B cell (primary cell): ENCODE data around the gene MORC2. TPM values are rescaled to one million over a fixed set of nuclear protein-coding genes. Genes with fewer than 3 reads are reported as not detected.

Experiments
- ATAC-seq: fragments of 200-7000 bp; cut with Tn5 transposase; one replicate; pipeline ENCODE4 v1.10.0; 2021; ENCODE audit warnings: low read depth, mild to moderate bottlenecking, moderate number of reproducible peaks, moderate library complexity
- CTCF ChIA-PET: fragments of 350-600 bp; sonication (Branson Sonifier 250); formaldehyde crosslinking; loops from one replicate; lab custom pipeline; 2021; ENCODE audit warnings: antibody characterized with exemption, inconsistent platforms; lab: Charles Lee
- POLR2A ChIA-PET: fragments of 350-600 bp; sonication (Branson Sonifier 250); formaldehyde crosslinking; loops from one replicate; lab custom pipeline; 2021; ENCODE audit warnings: antibody characterized with exemption; lab: Charles Lee
- DNase-seq: peaks from one replicate; pipeline ENCODE4 v3.0.0; 2013
- H2AFZ ChIP-seq: 2 replicates; pipeline ENCODE4 v1.6.1; 2012; ENCODE audit warnings: mild to moderate bottlenecking, low read depth, low read length; ENCODE audit not compliant: insufficient read depth, poor library complexity, severe bottlenecking
- H3K27ac ChIP-seq, 2 donors: 1 replicate in 1 of 2; 2 replicates in 1 of 2; pipeline ENCODE4 v1.5.1; 2012 to 2013; ENCODE audit warnings: low read length in 2 of 2, mild to moderate bottlenecking in 2 of 2, moderate library complexity in 1 of 2
- H3K27me3 ChIP-seq, 4 experiments: fragments of 200-600 bp in 1 of 4; sonication (generic) in 1 of 4; replicated peaks in 1 of 4; 1 replicate in 2 of 4; 2 replicates in 2 of 4; pipeline versions ENCODE4 v1.6.1 to v1.7.0; 2013 to 2016; ENCODE audit warnings: low read length in 3 of 4, mild to moderate bottlenecking in 2 of 4, mixed read lengths in 1 of 4, moderate library complexity in 1 of 4; ENCODE audit not compliant: insufficient read depth in 4 of 4, control insufficient read depth in 3 of 4; ENCODE audit errors: control extremely low read depth in 1 of 4
- H3K36me3 ChIP-seq, 2 experiments: replicated peaks in 1 of 2; 1 replicate in 1 of 2; 2 replicates in 1 of 2; pipeline versions ENCODE4 v1.6.1 to v1.7.1; 2013; ENCODE audit warnings: low read length in 1 of 2; ENCODE audit not compliant: insufficient read depth in 2 of 2, control insufficient read depth in 1 of 2; ENCODE audit errors: control extremely low read depth in 1 of 2, extremely low read depth in 1 of 2
- H3K4me1 ChIP-seq, 2 donors: fragments of 200-600 bp in 1 of 2; sonication (generic) in 1 of 2; 1 replicate in 1 of 2; 2 replicates in 1 of 2; pipeline versions ENCODE4 v1.5.1 to v1.6.1; 2013 to 2017; ENCODE audit warnings: low read length in 2 of 2; ENCODE audit not compliant: control insufficient read depth in 2 of 2, insufficient read depth in 2 of 2
- H3K4me2 ChIP-seq: replicated peaks from 2 replicates; pipeline ENCODE3; 2012; ENCODE audit warnings: mild to moderate bottlenecking, low read depth, low read length; ENCODE audit not compliant: poor library complexity, severe bottlenecking
- H3K4me3 ChIP-seq, 5 experiments: fragments of 200-600 bp in 1 of 5; sonication (generic) in 1 of 5; 1 replicate in 3 of 5; 2 replicates in 2 of 5; pipeline versions ENCODE4 v1.5.1 to v1.7.0; 2011 to 2016; ENCODE audit warnings: low read length in 4 of 5, mild to moderate bottlenecking in 4 of 5, low read depth in 2 of 5, control low read depth in 1 of 5, moderate library complexity in 1 of 5; ENCODE audit not compliant: insufficient read depth in 1 of 5; ENCODE audit errors: control extremely low read depth in 1 of 5, extremely low read depth in 1 of 5
- H3K79me2 ChIP-seq: fragments of 200-600 bp; sonication (generic); one replicate; pipeline ENCODE4 v1.6.0; 2016; ENCODE audit warnings: low read length; ENCODE audit not compliant: control insufficient read depth, insufficient read depth
- H3K9ac ChIP-seq: fragments of 200-600 bp; sonication (generic); 2 replicates; pipeline ENCODE4 v1.6.1; 2017; ENCODE audit warnings: mild to moderate bottlenecking, low read length, moderate library complexity
- H3K9me3 ChIP-seq, 3 donors: one replicate each; pipeline versions ENCODE4 v1.6.1 to v1.7.1; 2013; ENCODE audit warnings: low read length in 2 of 3; ENCODE audit not compliant: control insufficient read depth in 2 of 3, insufficient read depth in 1 of 3; ENCODE audit errors: control extremely low read depth in 1 of 3
- H4K20me1 ChIP-seq: 2 replicates; pipeline ENCODE4 v1.6.0; 2012; ENCODE audit warnings: mild to moderate bottlenecking, low read length; ENCODE audit not compliant: insufficient read depth, control insufficient read depth, poor library complexity, severe bottlenecking
- H3K27ac Mint-ChIP-seq: one replicate; pipeline ENCODE4 v1.8.0; 2021; ENCODE audit warnings: mixed read lengths
- H3K27me3 Mint-ChIP-seq: one replicate; pipeline ENCODE4 v1.8.0; 2021; ENCODE audit warnings: mixed read lengths
- H3K4me1 Mint-ChIP-seq: one replicate; pipeline ENCODE4 v1.8.0; 2021; ENCODE audit warnings: mixed read lengths
- H3K4me3 Mint-ChIP-seq: one replicate; pipeline ENCODE4 v1.8.0; 2021; ENCODE audit warnings: mixed read lengths
- H3K9me3 Mint-ChIP-seq: one replicate; pipeline ENCODE4 v1.8.0; 2022; ENCODE audit warnings: mixed read lengths; ENCODE audit not compliant: insufficient read depth
- CTCF ChIP-seq: fragments of 200-600 bp; IDR thresholded peaks from one replicate; pipeline ENCODE4 v1.8.0; 2022; ENCODE audit warnings: antibody characterized with exemption, mild to moderate bottlenecking
- EZH2 ChIP-seq: IDR thresholded peaks from 2 replicates; pipeline ENCODE4 v1.6.1; 2012; ENCODE audit warnings: borderline replicate concordance, low read depth, mild to moderate bottlenecking, moderate library complexity, low read length; ENCODE audit not compliant: insufficient read depth, poor library complexity, severe bottlenecking
- WGBS: methylation state at CpG from one replicate; pipeline ENCODE4 v1.1.5; 2013; ENCODE audit warnings: missing lambda C conversion rate; ENCODE audit not compliant: insufficient coverage; 5-methylcytosine and 5-hydroxymethylcytosine counted together
- intact Hi-C: fragments of 100-400 bp; cut with micrococcal nuclease; formaldehyde crosslinking; loops from one replicate; pipeline ENCODE4 v1.10.0; 2022
- polyA plus RNA-seq: library from polyadenylated mRNA; depleted of rRNA; stranded (reverse); fragments of >200 nt; gene quantifications from 2 replicates; pipeline ENCODE4 v1.2.3, GENCODE V29; 2012
- total RNA-seq, 2 donors: library from RNA; stranded (reverse); fragments of 120-200 nt in 1 of 2; gene quantifications; 1 replicate in 1 of 2; 2 replicates in 1 of 2; pipeline versions ENCODE4 v1.2.3 to v1.2.4, GENCODE V29; 2013 to 2022

MORC2 gene
- total and polyA plus RNA-seq, 2 donors (not counting 1 experiment from before 2014, with no cell fraction given) = 10.1 to 25.0 TPM

DNA sequence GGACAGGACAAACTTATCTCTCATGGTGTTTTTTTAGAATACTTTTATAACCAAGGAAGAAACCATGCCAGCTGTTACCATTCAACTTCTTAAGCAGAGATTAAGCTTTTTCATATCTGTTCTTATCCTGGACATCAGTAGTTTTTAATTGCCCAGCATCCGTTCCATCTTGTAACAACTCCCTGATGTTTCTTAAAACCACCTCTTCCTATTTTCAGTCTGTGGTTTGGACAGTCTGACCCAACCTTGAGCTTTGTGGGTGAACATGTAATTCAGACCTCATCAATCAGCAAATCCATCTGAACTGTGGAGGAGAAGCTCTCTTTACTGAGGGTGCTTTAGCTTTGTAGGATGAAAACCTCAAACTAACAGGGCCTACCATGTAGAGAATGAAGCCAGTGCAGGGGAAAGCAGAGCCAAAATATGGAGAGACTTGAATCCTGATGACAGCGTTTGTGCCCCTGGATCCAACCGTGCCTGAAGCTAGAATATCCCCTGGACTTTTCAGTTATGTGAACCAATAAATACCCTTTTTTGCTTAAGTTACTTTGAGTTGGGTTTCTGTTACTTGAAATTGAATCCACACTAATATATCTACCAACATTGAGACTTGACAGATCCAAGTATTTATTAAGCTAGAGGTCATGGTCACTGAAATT lies 9.9 kb upstream of the MORC2 start:
- Histone ChIP-seq H3K4me2 (no peak overlapping the region), H2AFZ (no peak overlapping the region), H3K79me2 (peaks cover 32% of the 10 kb centered on the region), H3K9me3 (peaks cover 10 to 76% (median 19%) of the 10 kb centered on the region in 3 donors), H4K20me1 (peaks cover 21% of the 10 kb centered on the region), H3K27me3 (no peaks in the 10 kb centered on the region), H3K9ac (no peak overlapping the region), H3K4me3 (no peak overlapping the region), H3K27ac (no peak overlapping the region), H3K36me3 (peaks cover 3 to 23% of the 10 kb centered on the region in 2 experiments), H3K4me1 (no peaks in the 10 kb centered on the region)
- Mint-ChIP-seq H3K27me3 (no peaks in the 10 kb centered on the region), H3K4me3 (no peak overlapping the region), H3K9me3 (peaks cover 23% of the 10 kb centered on the region), H3K4me1 (peaks cover 13% of the 10 kb centered on the region), H3K27ac (no peak overlapping the region)
- TF ChIP-seq CTCF (no peak), EZH2 (no peak)
- no CpG with 5 or more reads among the region's 3 CpGs for WGBS
- ATAC-seq = no peak
- intact Hi-C loops = loop anchor here (10.0 kb wide), 1 partner anchor 1436 kb away; the partner anchor contains the start of gene RTCB
- DNase-seq = no peak
- ChIA-PET CTCF (no interaction called here), POLR2A (no interaction called here)

GRCh38 chr22:30970356-30970746 lies 1.8 kb upstream of the MORC2 start:
- Mint-ChIP-seq H3K4me1 (peaks cover 58% of the 10 kb centered on the region), H3K9me3 (peaks cover 28% of the 10 kb centered on the region), H3K27me3 (no peaks in the 10 kb centered on the region), H3K27ac (peak overlapping the region; percentile 99), H3K4me3 (peak overlapping the region; percentile 98)
- Histone ChIP-seq H3K4me3 (peak overlapping the region; percentile 74 to 88 (median 82)), H3K4me1 (peaks cover 19 to 20% of the 10 kb centered on the region in 2 donors), H3K79me2 (peaks cover 62% of the 10 kb centered on the region), H3K4me2 (peak overlapping the region; percentile 86), H2AFZ (no peak overlapping the region), H3K27ac (peak overlapping the region in 1 of 2 donors; percentile 94), H3K27me3 (no peaks in the 10 kb centered on the region), H3K9ac (peak overlapping the region; percentile 92), H3K9me3 (peaks cover 8 to 48% (median 12%) of the 10 kb centered on the region in 3 donors), H3K36me3 (peaks cover 4 to 46% of the 10 kb centered on the region in 2 experiments), H4K20me1 (peaks cover 50% of the 10 kb centered on the region)
- POLR2A ChIA-PET = no interaction called here
- WGBS = 100% methylated on average over 1 of the region's 3 CpGs
- TF ChIP-seq CTCF (no peak), EZH2 (no peak)
- peak; percentile 13 for DNase-seq
- ATAC-seq = no peak
- CTCF ChIA-PET = interaction anchor here (3.8 kb wide), 1 partner anchor 115 kb away, joined by 18 read pairs; no protein-coding TSS in a partner anchor
- intact Hi-C loops = loop anchor here (10.0 kb wide), 1 partner anchor 1444 kb away; the partner anchor contains the start of gene RTCB
